Sigmoid colon (tissue), 4 donors: ENCODE measurements around the gene PDE7B.

ENCODE experiments used
- CTCF ChIP-seq, 4 experiments: fragments of 450-650 bp in 3 of 4; fragments of 200-600 bp in 1 of 4; IDR thresholded peaks; one replicate each; pipeline ENCODE4 v1.5.1; 2016 to 2019; ENCODE audit warnings: antibody characterized with exemption in 4 of 4, mild to moderate bottlenecking in 3 of 4, moderate library complexity in 2 of 4
- EP300 ChIP-seq, 4 donors: sonication (generic); formaldehyde crosslinking; IDR thresholded peaks; one replicate each; pipeline ENCODE4 v1.6.1; 2017; ENCODE audit warnings: antibody characterized with exemption in 4 of 4
- POLR2A ChIP-seq, 2 donors: fragments of 450-650 bp; IDR thresholded peaks; one replicate each; pipeline ENCODE4 v1.6.1; 2016; ENCODE audit warnings: antibody characterized with exemption in 2 of 2, mild to moderate bottlenecking in 2 of 2, moderate library complexity in 2 of 2

GRCh38 chr6:136213853-136214252 is 362.4 kb downstream of the PDE7B start:
- TF ChIP-seq POLR2A (IDR thresholded peaks at IDR 0.05): no peak
- no peak for TF ChIP-seq CTCF (IDR thresholded peaks at IDR 0.05)
- TF ChIP-seq EP300 (IDR thresholded peaks at IDR 0.05): no peak
